ENCODE measurements around the gene KCTD16.

Gene KCTD16

DNA sequence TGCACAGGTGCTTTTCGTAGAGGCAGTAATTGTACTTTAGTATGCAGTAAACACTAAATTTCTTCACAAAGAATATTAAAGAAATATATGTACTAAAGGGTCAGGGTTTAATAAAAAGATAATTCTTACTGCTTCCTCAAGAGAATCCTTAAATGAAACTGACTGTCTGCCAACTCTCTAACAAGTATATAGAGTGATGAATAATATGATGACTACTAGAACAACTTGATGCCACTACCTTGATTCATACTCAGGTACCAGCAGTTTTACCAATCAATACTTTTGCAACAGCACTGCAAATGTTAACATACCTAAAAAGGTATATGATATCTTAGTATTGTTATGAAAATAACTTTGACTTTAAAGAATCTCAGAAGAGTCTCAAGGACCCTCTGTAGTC, 4.0 kb upstream of the KCTD16 start:
- DNase-seq (ENCODE audit: low spot score), result no peak

DNA sequence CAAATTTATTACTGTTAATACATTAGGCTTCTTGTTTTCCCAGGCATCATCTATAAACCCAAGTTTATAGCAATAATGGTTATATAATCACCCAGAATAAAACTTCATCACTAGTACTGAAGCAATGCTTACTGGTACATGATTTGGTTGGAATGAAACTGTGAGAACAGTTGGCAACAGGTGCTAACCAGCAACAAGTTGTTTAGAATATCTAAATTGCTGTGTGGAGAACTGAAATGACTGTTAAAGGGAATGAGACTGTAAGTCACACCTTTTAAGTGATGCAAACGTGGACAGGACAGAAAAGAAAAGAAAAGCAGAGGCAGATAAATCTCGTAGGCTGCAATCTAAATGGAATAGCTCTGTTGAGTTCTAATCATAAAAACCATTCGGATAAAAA, 2.7 kb upstream of the KCTD16 start:
- DNase-seq (ENCODE audit: low spot score), result no peak

DNA sequence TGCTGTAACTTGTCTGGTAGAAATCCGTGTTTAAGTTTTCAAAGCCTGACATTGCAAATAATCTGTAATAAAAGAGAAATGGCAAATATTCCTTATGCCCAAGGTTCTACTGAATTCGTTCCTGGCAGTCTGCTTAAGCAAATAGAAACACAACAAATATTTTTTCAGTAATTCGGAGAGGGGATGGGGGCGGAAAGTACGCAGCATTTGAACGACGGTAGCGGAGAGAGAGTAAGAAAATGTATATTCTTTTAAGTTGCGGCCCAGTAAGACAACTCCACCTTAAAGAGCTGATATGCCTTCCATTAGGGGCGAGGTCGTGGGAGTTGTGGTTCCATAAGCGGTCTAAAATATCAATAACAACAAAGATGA, 783 bp upstream of the KCTD16 start:
- DNase-seq (ENCODE audit: low spot score), result no peak

GRCh38 chr5:144173766-144174165, 3.1 kb downstream of the KCTD16 start:
- no peak for DNase-seq (ENCODE audit: low spot score)

DNA sequence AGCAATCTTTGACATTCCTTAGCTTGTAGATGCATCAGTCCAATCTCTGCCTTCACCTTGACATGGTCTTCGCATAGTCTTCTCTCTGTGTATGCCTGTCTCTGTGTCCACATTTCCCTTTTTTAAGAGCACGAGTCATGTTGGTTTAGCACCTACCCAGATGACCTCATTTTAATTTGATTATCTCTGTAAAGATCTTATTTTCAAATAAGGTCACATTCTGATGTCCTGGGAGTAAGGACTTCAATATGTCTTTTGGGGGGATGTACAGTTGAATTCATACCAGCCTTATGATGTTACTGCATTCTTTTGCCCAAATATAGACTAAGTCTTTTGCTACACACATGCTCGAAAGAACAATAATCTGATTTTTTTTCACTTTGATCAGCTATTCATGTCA, 6.9 kb downstream of the KCTD16 start:
- no peak for DNase-seq (ENCODE audit: low spot score)

GRCh38 chr5:144179226-144179625, 8.6 kb downstream of the KCTD16 start:
- DNase-seq (ENCODE audit: low spot score), result no peak

- DNase-seq (ENCODE audit: low spot score), result no peak
Measured at GRCh38 chr5:144183254-144183889, 12.7 kb downstream of the KCTD16 start.

DNA sequence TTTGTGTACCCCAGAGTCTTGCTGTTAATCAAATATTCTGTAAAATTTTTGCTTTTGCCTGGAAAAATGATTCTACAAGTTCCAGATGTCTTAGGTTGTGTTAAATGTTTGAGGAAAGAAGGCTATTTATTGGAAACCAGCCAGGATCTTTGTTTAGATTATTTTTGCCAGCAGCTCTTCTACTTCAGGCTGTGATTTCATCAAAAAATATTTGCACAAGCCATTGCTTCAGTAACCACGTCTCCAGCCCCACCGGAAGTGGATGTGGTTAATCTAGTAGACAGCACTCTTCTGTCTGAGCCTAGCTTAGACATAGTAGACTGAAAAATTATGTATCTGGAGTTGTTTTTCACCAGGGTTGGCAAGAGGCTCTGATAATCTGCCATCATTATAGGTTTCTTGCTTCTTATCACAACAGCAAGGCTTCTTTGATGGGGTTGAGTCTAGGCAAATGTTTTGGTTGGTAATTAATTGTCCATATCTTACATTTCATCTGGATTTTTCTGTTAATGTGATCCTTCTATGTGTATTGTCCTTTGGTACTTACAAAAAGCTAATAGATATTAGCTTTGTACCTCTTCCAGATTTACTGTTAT, 17.1 kb downstream of the KCTD16 start:
- peak; percentile 15 for DNase-seq (ENCODE audit: low spot score)

GRCh38 chr5:144189800-144190429, 19.2 kb downstream of the KCTD16 start:
- DNase-seq (ENCODE audit: low spot score), result no peak

DNA sequence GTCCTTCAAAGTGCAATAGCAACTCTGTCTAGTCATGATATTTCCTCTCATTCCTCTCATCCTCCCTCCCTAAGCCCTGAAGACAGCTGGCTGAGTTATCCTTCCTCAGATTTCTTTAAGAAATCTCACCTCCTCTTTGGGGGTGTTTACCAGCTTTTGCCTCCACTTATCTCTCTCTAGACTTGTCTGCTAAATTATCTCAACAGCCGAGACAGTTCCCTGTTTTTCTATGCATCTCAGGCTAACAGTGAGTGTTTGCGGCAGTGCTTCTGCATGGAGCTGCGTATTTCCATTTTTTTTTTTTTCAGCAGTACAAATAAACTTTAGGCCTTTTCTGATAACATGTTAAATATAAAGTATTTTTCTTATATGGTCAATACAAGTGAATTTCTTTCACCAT, 20.9 kb downstream of the KCTD16 start:
- no peak for DNase-seq (ENCODE audit: low spot score)

DNA sequence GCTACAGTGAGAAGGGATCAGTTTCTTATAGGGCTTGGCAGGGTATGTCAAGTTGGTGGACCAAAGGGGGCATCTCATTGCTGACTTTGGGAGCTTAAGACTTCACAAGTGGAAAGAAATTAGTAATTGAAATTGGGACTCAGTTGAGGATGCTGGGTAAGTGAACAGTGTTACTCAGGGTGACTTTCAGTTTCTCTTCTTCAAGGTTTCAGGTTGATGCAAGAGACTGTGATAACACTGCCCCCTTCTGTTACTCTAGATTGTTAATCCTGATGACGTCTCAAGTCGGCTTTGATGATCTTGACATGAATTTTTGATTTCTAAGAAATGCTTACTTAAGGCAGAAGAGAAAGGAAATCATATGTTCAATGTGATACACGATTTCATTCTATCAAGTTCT, 21.3 kb downstream of the KCTD16 start:
- no peak for DNase-seq (ENCODE audit: low spot score)

GRCh38 chr5:144192661-144193060, 22.0 kb downstream of the KCTD16 start:
- no peak for DNase-seq (ENCODE audit: low spot score)

GRCh38 chr5:144194144-144194543, 23.5 kb downstream of the KCTD16 start:
- no peak for DNase-seq (ENCODE audit: low spot score)

- DNase-seq (ENCODE audit: low spot score), result no peak
Measured at GRCh38 chr5:144195448-144195847, 24.8 kb downstream of the KCTD16 start.

- no peak for DNase-seq (ENCODE audit: low spot score)
Measured at GRCh38 chr5:144196612-144197011, 25.9 kb downstream of the KCTD16 start.

DNA sequence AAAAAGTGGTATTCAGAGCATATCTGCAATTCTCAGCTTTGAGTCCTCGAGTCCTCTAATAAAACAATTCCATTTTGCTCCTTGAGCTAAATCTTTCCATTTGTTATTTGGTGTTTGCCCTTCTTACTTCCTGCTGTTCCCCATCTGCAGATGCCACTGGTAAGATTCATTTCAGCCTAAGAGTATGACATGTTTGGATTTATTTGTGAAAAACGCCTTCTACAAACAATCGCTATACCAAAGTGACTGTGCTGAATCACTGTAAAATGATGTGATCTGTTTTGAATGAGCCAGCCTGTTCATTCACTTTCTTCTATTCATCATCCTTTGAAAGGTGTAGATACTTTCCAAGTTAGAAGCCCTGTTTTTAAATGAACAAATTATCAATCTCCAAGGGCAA, 27.7 kb downstream of the KCTD16 start:
- DNase-seq (ENCODE audit: low spot score), result no peak

DNA sequence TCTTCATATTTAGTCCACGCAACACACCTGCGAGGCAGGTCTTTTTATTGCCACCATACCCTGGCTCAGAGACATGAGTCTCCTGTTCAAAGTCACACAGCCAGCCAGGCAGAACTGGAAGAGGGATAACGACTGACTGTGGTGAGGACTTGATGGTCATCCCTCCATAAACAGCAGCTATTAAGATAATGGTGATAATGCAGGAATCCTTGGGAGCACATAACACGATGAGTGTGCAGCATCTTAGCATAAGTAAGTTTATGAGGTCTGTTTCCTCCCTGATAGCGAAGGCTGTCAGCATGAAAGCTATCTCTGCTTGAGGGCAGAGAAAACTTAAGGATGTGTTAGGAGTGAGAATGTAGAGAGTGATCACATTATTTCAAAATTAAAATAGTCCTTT, 30.9 kb downstream of the KCTD16 start:
- no peak for DNase-seq (ENCODE audit: low spot score)

DNA sequence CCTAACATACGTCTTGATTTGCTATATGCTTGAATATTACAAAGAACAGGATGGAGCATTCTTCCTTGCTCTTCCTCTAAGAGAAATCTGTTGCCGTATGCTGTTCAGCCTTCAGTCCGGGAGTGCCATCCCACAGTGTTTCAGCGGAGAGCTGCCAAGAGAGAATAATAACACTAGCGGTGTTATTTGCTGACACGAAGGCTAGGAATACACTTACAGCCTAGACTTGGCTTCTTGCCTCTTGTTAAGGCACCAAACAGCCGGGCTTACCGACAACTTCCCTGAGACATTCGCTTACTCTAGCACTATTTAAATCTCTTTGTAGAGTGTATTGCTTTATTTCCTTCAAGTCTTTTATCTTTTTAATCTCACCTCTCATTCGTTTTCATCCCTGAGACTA, 31.4 kb downstream of the KCTD16 start:
- no peak for DNase-seq (ENCODE audit: low spot score)

GRCh38 chr5:144202726-144203125, 32.1 kb downstream of the KCTD16 start:
- DNase-seq (ENCODE audit: low spot score), result no peak

DNA sequence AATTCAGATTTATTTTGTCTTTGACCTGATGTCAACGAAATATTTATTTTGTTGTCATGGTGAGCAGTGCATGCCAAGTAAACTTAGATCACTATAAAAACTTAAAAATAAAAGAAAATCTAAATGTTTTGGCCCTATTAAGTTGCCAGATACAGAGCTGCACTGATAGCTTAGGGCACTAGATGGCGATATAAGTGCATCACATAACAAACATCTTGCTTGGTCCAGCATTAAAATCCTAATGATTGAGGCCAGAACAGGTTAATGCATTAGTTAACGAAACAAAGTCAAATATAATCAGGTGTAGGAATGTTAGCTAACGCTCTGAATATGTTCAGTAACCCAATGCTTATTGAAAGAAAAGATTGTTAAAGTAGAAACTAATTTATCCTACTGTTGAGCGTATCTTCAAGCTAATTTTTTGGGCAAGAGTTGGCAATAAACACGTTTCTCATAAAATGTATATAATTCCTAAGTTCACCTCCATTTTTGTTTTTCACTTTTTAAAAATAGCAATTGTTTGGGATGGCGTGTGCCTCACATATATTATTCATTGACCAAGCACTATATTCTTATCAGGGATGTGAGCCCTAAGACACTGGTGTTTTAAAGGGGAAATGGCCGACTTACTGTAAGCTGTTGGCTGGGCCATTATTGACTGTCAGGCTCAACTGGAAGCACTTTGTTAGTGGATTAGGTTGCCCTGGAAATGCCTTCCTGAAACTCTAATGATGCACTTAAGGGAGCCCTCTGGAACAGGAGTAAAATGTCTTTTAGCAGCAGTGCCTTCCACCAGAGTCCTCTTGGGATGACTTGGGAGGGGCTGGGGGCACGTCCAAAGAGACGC, 33.3 kb downstream of the KCTD16 start:
- no peak for DNase-seq (ENCODE audit: low spot score)

- no peak for DNase-seq (ENCODE audit: low spot score)
Measured at GRCh38 chr5:144205141-144205551, 34.5 kb downstream of the KCTD16 start.

DNA sequence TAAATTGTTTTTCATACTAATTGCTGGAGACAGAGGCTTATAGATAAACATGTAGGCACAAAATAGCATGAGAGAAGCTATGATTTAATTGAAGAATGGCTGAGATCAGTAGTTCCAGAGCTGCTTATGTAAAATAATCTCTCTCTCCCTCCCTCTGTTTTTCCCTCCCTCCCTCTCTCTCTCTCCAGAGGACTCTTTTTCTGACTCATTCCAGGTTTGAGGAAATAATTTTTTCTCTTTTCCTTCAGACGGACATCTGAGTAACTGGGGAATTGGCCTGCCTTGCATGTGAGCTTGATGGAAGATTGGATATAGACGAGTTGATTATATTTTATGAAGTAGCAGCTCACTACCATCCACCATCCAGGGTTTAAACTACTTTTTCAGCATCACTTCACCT, 35.5 kb downstream of the KCTD16 start:
- no peak for DNase-seq (ENCODE audit: low spot score)

DNA sequence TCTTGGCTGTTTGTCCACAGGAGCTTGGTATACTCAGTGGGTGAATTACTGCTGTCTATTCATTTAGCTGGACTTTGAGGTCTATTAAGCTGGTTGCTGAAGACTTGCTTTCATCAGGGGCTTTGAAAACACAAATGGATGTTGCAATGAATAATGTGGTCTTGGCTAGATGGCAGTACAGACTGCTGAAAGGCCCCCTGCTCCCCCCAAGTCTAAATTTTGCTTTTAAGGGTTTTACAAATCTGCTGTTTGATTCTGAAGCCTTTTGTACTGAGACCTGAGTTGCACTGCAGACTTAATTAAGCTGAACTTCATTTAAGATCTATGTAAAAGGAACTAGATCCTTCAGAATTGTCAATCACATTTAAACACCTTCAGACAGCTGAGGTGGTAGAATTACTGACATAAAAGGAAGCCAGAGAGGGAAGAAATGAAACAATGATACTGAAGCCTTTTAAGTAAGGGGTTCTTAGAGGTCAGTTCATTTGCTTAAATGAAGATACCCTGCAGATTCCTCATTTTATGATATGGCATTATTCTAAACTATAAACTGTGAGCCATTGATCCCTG, 37.3 kb downstream of the KCTD16 start:
- no peak for DNase-seq (ENCODE audit: low spot score)

All from HuH-7.5 (cell line).